NCI-H748 treated with DMSO at 0.1 percent for 48 hours (cell line): Measurements from ENCODE around the gene HYAL2.
"Not testable (repeated sequence)": the region's sequence is repeated elsewhere in the genome, so short reads cannot be mapped to it uniquely, and the experiment has no call there.

Experiments used
- DNase-seq: peaks from one replicate; lab custom pipeline; 2025; lab: John Stamatoyannopoulos, UW

HYAL2 gene

DNA sequence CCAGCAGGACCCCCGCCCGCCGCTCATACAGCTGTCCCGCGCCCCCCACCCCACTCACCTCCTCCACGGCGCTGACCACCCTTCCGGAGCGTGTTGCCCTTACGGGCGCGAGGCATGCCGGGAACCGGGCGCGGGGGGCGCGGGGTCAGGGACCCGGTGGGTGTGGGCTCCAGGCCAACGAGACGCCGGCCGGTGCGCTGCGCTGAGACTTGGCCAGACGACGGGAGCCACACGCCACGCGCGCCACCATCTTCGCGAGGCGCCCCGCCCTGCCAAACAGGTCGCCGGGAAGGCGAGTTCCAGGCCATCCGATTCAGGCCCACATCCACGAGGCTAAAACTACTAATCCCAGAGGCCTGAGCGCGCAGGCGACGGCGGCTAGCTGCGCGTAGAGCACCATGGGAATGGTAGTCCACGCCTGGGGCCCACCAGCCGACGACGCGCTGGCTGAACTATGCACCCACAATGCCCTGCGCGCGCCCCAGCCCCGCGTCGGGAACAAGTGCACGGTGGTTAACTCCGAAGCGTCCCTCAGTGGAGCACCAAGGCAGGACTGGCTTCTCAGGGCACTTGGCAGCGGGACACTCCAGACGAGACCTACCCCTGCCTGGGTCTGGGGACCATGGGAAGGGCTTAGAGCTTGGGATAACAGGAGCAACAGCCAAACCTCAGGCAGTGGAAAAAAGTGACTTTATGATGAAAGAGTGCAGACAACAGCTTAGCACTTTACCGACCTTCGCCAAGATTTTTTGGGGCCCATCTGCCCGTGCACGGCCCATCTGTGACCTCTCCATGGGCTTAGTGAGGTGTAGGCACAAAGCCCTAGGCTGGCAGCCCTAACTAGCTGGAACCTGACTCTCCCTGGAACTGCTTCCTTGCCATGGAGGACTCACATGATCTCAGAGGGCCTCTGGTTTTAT is 30.1 kb downstream of the HYAL2 start, which contains the start of gene IFRD2:
TSS of gene IFRD2 (minus strand) at position 271 of the 920 bp plus-strand sequence. CDS start at position 116, 155 bp downstream.
- peak; percentile 78 for DNase-seq

DNA sequence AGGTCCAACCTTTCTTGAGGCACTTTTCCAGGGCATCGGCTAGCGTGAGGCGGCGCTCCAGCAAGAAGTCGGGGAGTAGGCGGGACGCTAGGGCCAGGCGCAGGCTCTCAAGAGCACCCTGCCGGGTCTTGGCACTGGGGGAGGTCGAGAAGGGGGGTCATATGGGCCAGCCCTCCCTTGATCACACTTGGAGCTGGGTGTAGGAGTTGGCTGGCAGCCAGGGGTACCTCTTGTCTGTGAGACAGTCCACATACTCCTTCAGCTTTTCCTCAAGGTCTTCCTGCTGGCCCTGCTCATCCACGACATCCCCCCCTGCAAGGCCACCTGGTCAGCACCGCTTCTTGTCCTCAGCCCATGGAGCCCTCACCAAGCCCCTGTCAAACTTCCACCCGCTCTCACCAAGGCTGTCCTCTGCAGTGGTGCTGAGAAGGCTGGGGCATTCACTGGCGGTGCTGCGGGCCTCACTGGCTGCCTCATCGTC is 32.3 kb downstream of the HYAL2 start:
- no peak for DNase-seq

DNA sequence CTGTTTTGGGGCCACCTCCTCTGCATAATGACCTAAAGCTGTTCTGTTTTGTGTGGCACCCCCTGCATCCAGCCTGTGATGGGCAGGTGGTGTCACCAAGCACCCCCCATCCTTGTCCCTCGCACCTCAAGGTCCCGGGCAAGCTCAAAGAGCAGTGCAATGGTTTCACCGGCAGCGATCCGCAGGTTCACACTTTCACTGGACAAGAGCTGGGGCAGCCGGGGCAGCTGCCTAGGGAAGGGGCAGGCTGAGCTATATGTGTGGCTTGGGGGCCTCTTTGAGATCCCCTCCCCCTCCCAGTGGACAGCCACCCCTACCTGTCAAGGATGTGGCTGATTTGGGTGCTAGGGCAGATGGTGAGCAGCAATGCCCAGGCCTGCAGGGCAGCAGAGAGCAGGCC is 33.4 kb downstream of the HYAL2 start:
- DNase-seq, result no peak

DNA sequence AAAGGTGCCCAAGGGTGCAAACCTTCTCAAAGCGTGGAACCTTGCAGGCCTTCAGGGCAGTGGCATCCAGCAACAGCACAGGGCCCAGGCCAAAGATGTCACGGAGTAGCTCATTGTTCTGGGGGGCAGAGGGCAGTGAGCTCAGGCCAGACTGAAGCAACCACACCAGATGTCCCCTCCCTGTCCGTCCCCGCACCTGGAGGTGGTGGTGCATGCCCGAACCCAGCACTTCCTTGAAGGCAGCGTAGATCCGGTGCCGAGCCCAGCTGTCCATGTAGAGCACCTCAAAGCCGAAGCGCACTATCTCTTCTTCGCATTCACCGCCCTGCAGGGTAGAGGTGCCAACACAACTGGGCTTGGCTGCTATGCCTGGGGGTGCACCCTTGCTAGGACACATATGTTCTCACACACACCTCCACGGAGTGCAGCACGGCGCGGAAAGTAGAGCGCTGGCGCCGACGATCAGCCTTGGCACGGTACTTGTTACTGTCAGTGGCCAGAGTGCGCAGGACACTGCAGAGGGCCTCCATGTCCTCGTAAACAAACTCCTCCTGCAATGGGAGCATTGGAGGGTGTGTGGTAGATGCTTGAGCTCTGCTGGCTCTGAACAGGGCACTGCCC is 34.0 kb downstream of the HYAL2 start:
- no peak for DNase-seq

DNA sequence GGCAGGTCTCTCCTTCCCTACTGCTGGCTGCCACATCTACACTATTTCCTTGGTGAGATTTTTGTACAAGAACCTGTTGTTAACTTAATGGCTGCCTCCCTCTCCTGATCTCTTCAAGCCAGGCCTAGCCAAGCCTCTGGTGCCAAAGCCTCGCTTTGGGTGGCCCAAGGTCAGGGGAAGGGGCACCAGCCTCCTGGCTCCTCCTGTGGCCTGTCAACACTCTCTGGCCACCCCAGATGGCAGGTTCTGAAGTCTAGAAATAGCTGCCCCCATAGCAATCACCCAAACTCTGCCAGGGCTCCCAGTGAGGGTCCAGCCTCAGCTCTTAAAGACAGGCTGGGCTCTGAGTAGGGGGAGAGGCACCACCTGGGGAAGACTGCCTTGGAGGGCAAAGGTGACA is 35.3 kb downstream of the HYAL2 start:
- DNase-seq, result no peak

DNA sequence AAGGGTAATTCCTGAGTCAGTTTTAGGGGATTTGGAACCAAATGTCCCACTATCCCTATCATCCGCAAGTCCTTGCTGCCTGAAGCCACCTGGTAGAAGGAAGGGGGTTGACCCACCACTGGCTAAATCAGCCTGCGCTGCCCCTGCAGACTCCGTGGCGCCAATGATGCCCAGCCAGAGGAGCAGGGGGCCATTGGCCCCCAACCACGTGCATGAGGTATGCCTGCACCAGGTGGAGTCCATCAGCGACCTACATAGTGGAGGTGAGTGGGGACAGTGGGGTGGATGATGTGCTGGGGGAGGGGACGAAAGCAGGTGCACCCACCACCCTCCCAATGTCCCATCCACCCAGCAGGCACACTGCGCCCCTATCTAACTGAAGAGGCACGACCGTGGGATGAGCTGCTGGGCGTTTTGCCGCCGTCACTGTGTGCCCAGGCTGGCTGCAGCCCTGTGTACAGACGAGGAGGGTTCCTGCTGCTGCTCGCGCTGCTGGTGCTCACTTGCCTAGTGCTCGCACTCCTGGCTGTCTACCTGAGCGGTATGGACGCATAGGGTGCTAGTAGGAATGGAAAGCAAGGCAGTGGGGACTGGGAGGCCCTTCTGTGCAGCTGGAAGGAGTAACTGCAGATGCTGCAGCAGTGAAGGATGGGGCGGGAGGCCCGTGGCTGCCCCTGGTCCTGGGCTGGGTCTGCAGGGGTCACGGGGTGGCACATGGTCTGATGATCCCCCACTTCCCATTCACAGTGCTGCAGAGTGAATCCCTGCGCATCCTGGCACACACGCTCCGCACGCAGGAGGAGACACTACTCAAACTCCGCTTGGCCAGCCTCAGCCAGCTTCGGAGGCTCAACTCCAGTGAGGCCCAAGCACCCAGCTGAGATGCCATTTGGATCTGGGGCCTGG is 36.0 kb downstream of the HYAL2 start:
- DNase-seq, result no peak

DNA sequence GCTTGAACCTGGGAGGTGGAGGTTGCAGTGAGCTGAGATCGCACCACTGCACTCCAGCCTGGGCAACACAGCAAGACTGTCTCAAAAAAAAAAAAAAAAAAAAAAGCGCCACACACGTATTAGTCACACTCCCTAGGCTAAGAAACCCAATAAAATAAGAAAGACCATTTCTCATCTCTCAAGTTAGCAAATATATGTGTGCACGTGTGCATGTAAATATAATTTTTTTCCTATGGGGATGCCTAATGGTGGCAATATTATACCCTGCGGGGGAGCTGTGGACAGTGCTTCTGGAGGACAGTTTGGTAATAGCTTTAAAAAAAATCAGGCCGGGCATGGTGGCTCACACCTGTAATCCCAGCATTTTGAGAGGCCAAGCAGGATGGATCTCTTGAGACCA is 38.4 kb downstream of the HYAL2 start:
- not testable (repeated sequence) for DNase-seq

DNA sequence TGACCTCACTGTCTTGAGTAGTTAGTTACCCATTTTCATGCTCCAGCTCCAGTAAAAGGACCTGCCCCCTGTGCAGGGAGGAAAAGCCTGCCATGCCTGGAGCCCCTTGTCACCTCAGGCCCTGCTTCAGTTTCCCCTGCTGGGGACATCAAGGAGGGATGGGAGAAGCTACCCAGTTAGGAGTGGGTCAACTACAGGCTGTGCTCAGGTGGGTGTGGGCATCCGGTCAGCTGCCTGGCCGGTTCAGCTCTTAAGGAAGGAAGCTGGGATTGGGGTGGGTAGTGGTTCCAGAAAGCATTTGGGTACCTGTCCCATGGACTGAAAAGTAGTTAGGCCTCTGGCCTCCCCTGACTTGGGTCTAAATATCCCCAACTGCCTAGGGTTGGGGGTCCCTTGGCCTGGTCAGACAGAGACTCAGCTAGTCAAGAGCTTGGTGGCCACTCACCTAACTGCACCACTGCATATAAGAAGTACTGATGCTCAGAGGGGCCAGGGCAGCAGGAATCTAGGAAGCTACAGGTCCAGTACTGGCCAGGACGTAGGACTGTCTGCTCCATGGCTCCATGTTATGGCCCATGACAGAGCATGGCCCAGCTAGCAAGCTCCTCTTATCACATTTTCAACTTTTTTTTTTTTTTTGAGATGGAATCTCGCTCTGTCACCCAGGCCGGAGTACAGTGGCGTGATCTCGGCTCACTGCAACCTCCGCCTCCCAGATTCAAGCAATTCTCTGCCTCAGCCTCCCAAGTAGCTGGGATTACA is 43.1 kb downstream of the HYAL2 start:
- DNase-seq, result no peak

DNA sequence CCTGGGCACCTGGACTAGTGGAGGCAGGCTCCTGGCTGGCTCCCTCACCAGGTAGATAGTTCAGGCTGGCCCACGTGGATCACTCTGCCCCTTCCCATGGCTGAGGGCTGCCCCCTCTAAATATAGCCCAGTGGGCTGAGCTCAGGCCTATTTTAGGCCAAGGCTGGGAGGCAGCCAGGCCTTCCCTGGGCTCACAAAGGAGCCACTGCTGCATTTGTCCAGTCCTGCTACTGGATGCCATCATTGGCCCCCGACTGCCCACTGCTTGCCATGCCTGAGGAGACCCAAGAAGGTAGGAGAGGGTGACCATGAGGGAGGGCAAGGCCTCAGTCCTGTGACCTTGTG is 43.7 kb downstream of the HYAL2 start, which contains the start of gene LSMEM2:
TSS of gene LSMEM2 (plus strand) at position 208 of the 345 bp plus-strand sequence. CDS start at position 235, 27 bp downstream.
- no peak for DNase-seq

DNA sequence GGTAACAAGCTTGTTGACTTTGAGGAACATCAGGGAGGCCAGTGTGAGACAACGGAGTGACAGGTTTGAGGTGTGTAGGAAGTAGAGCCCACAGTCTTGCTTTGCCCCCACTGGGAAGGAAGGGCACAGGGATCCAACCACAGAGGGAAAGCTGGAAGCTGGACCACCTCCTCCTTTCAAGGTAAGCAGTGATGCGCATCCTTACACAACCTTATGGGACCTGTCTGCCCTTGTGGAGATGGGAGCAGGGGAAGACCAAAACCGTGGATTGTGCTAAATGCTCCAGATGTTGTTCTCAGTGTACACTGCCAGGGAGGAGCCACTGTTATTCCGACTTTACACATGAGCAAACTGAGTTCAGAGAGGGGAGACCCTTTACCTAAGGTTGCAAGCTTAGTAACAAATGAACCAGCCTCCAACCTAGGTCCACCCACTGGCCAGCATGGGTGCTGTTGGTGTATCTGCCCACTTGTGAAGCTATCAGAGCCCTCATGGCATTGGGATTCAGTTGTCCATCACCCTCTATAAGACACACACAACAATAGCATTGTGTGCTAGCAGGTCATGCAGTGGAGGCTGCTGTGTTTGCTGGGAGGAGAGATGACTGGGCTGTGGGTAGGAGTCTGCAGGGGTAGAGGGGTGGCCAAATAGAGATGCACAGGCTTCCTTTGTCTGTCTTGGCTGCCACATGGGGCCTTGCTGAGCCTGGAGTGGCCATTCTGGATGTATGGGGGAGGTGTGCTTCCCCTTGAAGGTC is 44.2 kb downstream of the HYAL2 start:
- DNase-seq, result no peak

DNA sequence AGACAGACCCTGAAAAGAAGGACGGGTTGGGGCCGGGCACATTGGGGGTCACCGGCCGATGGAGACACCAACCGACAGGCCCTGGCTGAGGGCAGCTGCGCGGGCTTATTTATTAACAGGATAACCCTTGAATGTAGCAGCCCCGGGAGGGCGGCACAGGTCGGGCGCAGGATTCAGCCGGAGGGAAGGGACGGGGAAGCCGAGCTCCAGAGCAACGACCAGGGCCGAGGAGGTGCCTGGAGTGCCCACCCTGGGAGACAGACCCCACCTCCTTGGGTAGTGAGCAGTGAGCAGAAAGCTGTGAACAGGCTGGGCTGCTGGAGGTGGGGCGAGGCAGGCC is 45.8 kb downstream of the HYAL2 start:
- DNase-seq, result no peak

DNA sequence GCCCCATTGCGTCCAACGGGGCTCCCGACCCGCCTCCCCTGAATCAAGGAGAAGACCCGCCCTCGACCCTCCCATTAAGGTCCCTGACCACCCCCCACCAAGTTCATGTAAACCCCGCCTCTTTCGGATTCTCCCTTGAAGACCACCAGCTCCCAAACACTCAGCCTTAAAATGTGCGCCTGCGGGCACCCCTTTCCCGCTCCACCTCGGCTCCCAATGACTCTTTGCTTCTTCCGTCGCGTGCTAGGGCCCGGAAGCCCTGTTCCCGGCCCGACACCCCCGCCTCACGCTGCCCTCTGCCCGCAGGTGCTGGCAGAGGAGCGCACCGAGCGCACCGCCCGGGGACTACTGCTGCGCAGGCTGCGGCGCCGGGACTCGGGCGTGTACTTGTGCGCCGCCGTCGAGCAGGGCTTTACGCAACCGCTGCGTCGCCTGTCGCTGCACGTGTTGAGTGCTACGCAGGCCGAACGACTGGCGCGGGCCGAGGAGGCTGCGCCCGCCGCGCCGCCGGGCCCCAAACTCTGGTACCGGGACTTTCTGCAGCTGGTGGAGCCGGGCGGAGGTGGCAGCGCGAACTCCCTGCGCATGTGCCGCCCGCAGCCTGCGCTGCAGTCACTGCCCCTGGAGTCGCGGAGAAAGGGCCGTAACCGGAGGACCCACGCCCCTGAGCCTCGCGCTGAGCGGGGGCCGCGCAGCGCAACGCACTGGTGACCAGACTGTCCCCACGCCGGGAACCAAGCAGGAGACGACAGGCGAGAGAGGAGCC is 46.4 kb downstream of the HYAL2 start:
- no peak for DNase-seq

DNA sequence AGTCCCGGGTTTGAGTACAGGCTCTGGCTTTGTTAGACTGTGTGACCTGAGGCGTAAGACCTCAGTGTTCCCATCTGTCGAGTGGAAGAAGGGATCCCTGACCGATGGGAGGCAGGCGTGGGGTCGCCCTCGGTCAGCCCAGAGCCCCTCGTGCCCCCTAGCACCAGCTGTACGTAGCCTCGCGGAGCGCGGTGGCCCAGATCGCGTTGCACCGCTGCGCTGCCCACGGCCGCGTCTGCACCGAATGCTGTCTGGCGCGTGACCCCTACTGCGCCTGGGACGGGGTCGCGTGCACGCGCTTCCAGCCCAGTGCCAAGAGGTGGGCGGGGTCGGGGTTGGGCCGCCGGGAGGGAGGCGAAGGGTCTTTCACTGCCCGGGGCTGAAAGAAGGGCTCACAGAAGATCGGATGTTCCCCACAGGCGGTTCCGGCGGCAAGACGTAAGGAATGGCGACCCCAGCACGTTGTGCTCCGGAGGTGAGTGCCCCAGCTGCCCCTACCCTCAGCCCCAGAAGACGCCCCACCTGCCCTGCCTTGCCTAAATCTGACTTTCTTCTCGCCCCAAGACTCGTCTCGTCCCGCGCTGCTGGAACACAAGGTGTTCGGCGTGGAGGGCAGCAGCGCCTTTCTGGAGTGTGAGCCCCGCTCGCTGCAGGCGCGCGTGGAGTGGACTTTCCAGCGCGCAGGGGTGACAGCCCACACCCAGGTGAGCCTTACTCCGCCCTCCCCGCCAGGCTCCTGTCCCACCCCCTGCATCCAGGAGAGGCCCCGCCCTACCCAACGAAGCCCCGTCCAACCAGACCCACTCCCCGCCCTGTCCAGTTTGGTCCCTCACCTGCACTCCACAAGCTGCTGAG is 47.2 kb downstream of the HYAL2 start:
- no peak for DNase-seq

DNA sequence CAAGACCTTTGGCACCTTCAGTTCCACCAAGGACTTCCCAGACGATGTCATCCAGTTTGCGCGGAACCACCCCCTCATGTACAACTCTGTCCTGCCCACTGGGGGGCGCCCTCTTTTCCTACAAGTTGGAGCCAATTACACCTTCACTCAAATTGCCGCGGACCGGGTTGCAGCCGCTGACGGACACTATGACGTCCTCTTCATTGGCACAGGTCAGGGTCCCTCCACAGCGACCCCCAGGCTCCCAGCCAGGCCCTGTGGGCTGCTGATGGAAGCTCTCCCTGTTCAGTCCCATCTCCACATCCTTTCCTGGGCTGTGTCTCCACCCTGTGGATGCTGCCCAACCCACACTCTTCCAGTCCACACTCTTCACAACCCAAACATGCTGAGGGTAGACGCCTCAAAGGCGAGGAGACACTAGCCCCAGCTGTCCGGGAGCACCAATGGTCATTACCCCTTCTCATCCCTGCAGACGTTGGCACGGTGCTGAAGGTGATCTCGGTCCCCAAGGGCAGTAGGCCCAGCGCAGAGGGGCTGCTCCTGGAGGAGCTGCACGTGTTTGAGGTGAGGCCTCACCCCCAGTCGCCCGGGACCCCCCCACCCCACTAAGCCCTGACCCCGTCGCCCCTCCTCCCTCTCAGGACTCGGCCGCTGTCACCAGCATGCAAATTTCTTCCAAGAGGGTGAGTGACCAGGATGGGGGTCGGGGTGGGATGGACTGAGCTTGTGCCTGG is 48.0 kb downstream of the HYAL2 start:
- DNase-seq, result peak; percentile 51

DNA sequence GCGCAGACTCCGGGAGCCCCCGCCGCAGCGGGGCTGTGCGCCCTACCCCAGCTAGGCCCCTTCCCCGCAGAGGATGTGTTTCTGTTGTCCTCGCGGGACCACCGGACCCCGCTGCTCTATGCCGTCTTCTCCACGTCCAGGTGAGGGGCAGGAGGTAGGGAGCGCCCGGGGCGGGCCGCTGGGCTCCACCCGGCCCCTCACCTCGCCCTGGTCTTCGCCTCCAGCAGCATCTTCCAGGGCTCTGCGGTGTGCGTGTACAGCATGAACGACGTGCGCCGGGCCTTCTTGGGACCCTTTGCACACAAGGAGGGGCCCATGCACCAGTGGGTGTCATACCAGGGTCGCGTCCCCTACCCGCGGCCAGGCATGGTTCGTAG is 48.9 kb downstream of the HYAL2 start:
- no peak for DNase-seq

DNA sequence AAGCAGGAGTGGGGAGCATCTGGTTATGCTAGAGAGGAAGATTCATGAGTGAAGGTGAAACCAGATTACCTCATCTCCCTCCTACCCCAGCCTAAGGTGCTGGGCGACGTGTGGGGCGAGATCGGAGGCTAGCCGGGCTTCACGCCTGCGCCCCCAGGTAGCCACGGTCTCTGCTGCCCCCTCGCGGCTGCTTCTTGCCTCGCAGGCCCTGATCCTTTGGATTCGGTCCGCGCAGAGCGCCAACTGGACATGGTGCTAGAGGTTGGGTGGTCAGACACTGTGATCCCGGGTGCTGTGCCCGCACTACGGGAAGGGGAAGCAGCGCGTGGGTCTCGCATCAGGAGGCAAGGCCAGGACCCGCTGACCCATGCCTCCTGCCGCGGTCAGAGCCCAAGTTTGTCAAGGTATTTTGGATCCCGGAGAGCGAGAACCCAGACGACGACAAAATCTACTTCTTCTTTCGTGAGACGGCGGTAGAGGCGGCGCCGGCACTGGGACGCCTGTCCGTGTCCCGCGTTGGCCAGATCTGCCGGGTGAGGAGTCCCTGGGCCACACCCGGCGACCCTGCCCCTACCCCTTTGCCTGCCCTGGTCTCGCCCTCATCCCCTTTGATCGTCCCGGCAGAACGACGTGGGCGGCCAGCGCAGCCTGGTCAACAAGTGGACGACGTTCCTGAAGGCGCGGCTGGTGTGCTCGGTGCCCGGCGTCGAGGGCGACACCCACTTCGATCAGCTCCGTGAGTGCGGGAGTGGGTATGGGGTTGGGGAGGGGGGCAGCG is 49.4 kb downstream of the HYAL2 start:
- peak; percentile 72 for DNase-seq

DNA sequence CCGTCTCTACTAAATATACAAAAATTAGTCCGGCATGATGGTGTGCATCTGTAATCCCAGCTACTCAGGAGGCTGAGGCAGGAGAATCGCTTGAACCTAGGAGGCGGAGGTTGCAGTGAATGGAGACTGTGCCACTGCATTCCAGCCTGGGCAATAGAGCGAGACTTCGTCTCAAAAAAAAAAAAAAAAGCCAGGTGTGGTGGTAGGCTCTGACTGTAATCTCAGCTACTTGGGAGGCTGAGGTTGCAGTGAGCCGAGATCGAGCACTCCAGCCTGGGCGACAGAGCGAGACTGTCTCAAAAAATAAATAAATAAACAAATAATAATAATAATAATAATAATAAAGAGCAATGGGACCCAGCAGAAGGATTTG is 50.0 kb downstream of the HYAL2 start:
- not testable (repeated sequence) for DNase-seq
